Gastrocnemius medialis (tissue), 4 donors: ENCODE data around the gene ANKRD40. TPM values are rescaled to one million over a fixed set of nuclear protein-coding genes. Genes with fewer than 3 reads are reported as not detected.
A peak's percentile ranks its signal among the peaks of the same experiment; 100 is the strongest.

ENCODE experiments used
- ATAC-seq, 2 donors: fragments of 150-250 bp; one replicate each; pipeline ENCODE4 v1.9.1; 2016
- DNase-seq, 2 donors: peaks; one replicate each; pipeline ENCODE4 v3.0.0-alpha.2; 2019
- H3K27ac ChIP-seq, 4 donors: fragments of 200-600 bp; sonication (generic); 1 replicate in 1 of 4; 2 replicates in 3 of 4; pipeline ENCODE4 v1.5.1; 2016 to 2018; ENCODE audit warnings: mild to moderate bottlenecking in 2 of 4, moderate library complexity in 1 of 4
- H3K27me3 ChIP-seq, 3 donors: fragments of 200-600 bp; sonication (generic) in 2 of 3; 1 replicate in 1 of 3; 2 replicates in 2 of 3; pipeline versions ENCODE4 v1.5.1 to v1.6.0; 2016 to 2019; ENCODE audit warnings: mild to moderate bottlenecking in 1 of 3, moderate library complexity in 1 of 3
- H3K36me3 ChIP-seq, 2 donors: fragments of 200-600 bp; sonication (generic) in 1 of 2; one replicate each; pipeline ENCODE4 v1.5.1; 2017 to 2018
- H3K4me1 ChIP-seq, 2 donors: fragments of 200-600 bp; sonication (generic) in 1 of 2; one replicate each; pipeline ENCODE4 v1.5.1; 2016 to 2017; ENCODE audit warnings: mild to moderate bottlenecking in 2 of 2
- H3K4me3 ChIP-seq, 4 donors: fragments of 200-600 bp; sonication (generic) in 3 of 4; 1 replicate in 1 of 4; 2 replicates in 3 of 4; pipeline ENCODE4 v1.5.1; 2016 to 2019; ENCODE audit warnings: mild to moderate bottlenecking in 2 of 4
- H3K9me3 ChIP-seq, 3 donors: fragments of 200-600 bp; sonication (generic) in 2 of 3; 1 replicate in 1 of 3; 2 replicates in 2 of 3; pipeline ENCODE4 v1.5.1; 2016 to 2019
- POLR2A ChIP-seq, 2 donors: fragments of 450-650 bp; IDR thresholded peaks; one replicate each; pipeline ENCODE4 v1.6.1; 2017; ENCODE audit warnings: antibody characterized with exemption in 2 of 2, mild to moderate bottlenecking in 2 of 2, moderate library complexity in 2 of 2
- in situ Hi-C, 4 donors: fragments of 200-750 bp; cut with MboI; loops; one replicate each; pipeline versions ENCODE4 v1.15.0 to v1.8.0; 2017; ENCODE audit warnings: low sequenced_read_pairs in 4 of 4
- intact Hi-C: fragments of 100-400 bp; cut with DNase I; formaldehyde crosslinking; loops from one replicate; pipeline ENCODE4 v1.15.1; 2023; ENCODE audit warnings: low total_unique reads
- total RNA-seq, 4 donors: library from RNA; depleted of rRNA; stranded (reverse); fragments of >200 nt; gene quantifications; one replicate each; pipeline versions ENCODE4 v1.1.0 to v1.2.3, GENCODE V29; 2016
- TF ChIP-seq, protein P1 (sequence below), 5 experiments: fragments of 450-650 bp in 3 of 5; fragments of 200-600 bp in 2 of 5; sonication (generic) in 2 of 5; IDR thresholded peaks in 4 of 5; conservative IDR thresholded peaks in 1 of 5; 1 replicate in 4 of 5; 2 replicates in 1 of 5; pipeline ENCODE4 v1.5.1; 2016 to 2019; ENCODE audit warnings: antibody characterized with exemption in 5 of 5, mild to moderate bottlenecking in 3 of 5, moderate library complexity in 3 of 5

The ANKRD40 gene, protein sequence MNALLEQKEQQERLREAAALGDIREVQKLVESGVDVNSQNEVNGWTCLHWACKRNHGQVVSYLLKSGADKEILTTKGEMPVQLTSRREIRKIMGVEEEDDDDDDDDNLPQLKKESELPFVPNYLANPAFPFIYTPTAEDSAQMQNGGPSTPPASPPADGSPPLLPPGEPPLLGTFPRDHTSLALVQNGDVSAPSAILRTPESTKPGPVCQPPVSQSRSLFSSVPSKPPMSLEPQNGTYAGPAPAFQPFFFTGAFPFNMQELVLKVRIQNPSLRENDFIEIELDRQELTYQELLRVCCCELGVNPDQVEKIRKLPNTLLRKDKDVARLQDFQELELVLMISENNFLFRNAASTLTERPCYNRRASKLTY
- 100 to 1,000 TPM in 3 of 4 donors, 10 to 100 TPM in 1; 97.3 to 135 (median 112) TPM for total RNA-seq

DNA sequence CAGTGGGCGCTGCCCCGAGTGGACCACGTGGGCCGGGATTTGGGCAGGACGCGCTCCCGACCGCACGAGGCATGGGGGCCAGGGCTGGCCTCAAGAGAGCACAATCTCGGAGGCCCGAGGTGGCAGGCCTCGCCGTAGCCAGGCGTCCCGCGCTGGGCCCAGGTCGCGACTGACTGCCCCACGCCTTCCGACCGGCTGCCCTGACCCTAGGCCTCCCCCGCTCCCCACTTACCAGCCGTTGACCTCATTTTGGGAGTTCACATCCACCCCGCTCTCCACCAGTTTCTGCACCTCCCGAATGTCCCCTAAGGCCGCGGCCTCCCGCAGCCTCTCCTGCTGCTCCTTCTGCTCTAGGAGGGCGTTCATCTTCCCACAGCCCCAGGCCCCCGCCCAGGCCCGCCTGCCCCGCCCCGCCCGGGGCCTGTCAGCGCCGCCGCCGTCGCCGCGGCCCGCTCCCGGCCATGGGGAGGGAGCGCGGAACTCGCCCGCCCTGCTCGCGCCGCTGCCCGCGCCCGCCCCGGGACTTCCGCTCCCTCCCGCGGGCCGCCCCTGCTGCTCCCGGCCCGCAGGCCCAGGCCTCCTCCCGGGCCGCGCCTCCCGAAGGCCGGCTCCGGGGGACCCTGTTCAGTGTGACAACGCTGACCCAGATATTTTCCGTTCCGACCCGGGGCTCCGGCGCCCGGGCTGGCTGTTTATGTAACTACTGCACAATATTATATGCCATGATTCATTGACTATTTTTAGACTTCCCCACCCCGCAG, at the start of gene ANKRD40:
Gene ANKRD40, minus strand, starts transcription at position 626 of the 761 bp plus-strand sequence. Its CDS starts 260 bp downstream, at position 366.
- TF ChIP-seq POLR2A (IDR thresholded peaks at IDR 0.05): peak; percentile 87 to 88
- TF ChIP-seq, protein P1, sequence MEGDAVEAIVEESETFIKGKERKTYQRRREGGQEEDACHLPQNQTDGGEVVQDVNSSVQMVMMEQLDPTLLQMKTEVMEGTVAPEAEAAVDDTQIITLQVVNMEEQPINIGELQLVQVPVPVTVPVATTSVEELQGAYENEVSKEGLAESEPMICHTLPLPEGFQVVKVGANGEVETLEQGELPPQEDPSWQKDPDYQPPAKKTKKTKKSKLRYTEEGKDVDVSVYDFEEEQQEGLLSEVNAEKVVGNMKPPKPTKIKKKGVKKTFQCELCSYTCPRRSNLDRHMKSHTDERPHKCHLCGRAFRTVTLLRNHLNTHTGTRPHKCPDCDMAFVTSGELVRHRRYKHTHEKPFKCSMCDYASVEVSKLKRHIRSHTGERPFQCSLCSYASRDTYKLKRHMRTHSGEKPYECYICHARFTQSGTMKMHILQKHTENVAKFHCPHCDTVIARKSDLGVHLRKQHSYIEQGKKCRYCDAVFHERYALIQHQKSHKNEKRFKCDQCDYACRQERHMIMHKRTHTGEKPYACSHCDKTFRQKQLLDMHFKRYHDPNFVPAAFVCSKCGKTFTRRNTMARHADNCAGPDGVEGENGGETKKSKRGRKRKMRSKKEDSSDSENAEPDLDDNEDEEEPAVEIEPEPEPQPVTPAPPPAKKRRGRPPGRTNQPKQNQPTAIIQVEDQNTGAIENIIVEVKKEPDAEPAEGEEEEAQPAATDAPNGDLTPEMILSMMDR (IDR thresholded peaks at IDR 0.05 in 4 of 5, conservative IDR thresholded peaks at IDR 0.05 in 1 of 5): peak in 2 of 5 experiments; percentile 10 to 26
- Histone ChIP-seq H3K4me1 (peaks cover 42 to 43% of the 10 kb centered on the region in 2 donors), H3K27me3 (no peaks in the 10 kb centered on the region), H3K36me3 (no peaks in the 10 kb centered on the region), H3K4me3 (peak within 1 kb of the TSS; percentile 64 to 83 (median 76)), H3K9me3 (no peaks in the 10 kb centered on the region), H3K27ac (peak within 1 kb of the TSS; percentile 90 to 97 (median 96))
- intact Hi-C loops (loop anchor here (1.0 to 10.0 kb wide), 5 partner anchors 12 to 1515 kb away; partner anchors contain the start of gene LUC7L3), in situ Hi-C loops (loop anchor here in 1 of 4 donors (10.0 to 25.0 kb wide), 2 partner anchors 223 to 920 kb away; partner anchors contain the start of gene KAT7)
- peak; percentile 94 to 95 for ATAC-seq
- peak; percentile 90 to 93 for DNase-seq

DNA sequence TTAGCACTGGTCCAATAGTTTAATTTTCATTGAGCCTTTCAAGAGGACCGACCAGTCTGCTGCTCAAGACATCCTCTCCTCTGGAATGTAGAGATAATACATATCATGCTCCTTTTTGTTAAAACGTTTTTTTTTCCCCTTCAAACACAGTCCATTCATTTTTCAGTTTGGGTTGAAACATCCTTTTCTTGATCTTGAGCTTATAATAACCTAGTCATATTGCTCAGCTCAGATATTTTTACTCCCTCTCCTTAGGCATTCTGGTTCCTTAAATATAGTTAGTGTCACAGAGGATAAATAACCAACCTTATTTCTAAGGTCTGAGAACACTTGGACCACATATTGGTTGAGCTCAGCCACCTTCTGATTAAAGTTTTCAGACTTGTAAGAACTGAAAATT, 46.8 kb upstream of the ANKRD40 start:
- peaks cover 0 to 47% of the 10 kb centered on the region in 2 donors for H3K36me3 ChIP-seq
- in situ Hi-C loops: no loop called here

DNA sequence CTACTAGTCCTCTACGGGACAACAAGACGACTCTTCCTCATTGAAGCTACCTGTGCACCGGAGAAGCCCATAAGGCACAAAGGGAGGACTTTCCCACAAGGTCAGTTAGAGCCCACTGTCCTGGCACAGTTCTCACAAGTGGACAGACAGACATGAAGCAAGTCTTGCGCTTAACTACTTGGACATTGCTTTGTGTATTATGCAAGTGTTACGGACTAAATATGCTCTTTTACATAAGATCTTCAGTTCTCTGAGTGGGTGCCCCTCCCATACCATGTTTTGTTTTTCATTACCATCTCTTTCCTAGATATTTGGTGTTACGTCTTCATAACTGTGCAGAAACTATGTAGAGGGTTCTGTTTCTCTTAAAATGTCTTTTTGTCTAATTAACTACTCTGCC, 41.5 kb upstream of the ANKRD40 start:
- ATAC-seq (no peak), DNase-seq (no peak)
- H3K36me3 ChIP-seq: peaks cover 0 to 90% of the 10 kb centered on the region in 2 donors
- no peaks in the 10 kb centered on the region for H3K4me1 ChIP-seq
- no peak overlapping the region for H3K27ac ChIP-seq
- no peak overlapping the region for H3K4me3 ChIP-seq
- intact Hi-C loops: no loop called here
- no peak for TF ChIP-seq POLR2A (IDR thresholded peaks at IDR 0.05)
- TF ChIP-seq, protein P1 (IDR thresholded peaks at IDR 0.05 in 4 of 5, conservative IDR thresholded peaks at IDR 0.05 in 1 of 5): no peak
- no peaks in the 10 kb centered on the region for H3K27me3 ChIP-seq
- no peaks in the 10 kb centered on the region for H3K9me3 ChIP-seq
- in situ Hi-C loops: no loop called here

More for the DNA sequence above, 46.8 kb upstream of the ANKRD40 start:
- no peak for TF ChIP-seq POLR2A (IDR thresholded peaks at IDR 0.05)
- TF ChIP-seq, protein P1 (IDR thresholded peaks at IDR 0.05 in 4 of 5, conservative IDR thresholded peaks at IDR 0.05 in 1 of 5): no peak
- intact Hi-C loops: no loop called here
- DNase-seq: no peak
- Histone ChIP-seq H3K27me3 (no peaks in the 10 kb centered on the region), H3K4me1 (no peaks in the 10 kb centered on the region), H3K4me3 (no peak overlapping the region), H3K9me3 (no peaks in the 10 kb centered on the region), H3K27ac (no peak overlapping the region)
- no peak for ATAC-seq

DNA sequence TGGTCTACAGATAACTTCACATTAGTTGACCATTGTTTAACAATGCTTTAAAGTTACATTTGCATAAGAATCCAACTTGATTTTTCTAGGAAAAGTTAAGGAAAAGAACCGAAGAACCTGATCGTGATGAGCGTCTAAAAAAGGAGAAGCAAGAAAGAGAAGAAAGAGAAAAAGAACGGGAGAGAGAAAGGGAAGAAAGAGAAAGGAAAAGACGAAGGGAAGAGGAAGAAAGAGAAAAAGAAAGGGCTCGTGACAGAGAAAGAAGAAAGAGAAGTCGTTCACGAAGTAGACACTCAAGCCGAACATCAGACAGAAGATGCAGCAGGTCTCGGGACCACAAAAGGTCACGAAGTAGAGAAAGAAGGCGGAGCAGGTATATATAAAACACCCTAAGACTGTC, 37.9 kb upstream of the ANKRD40 start:
- H3K4me1 ChIP-seq: no peaks in the 10 kb centered on the region
- H3K27ac ChIP-seq: no peak overlapping the region
- TF ChIP-seq, protein P1 (IDR thresholded peaks at IDR 0.05 in 4 of 5, conservative IDR thresholded peaks at IDR 0.05 in 1 of 5): no peak
- no peak for TF ChIP-seq POLR2A (IDR thresholded peaks at IDR 0.05)
- no peaks in the 10 kb centered on the region for H3K9me3 ChIP-seq
- no peak overlapping the region for H3K4me3 ChIP-seq
- intact Hi-C loops: no loop called here
- H3K36me3 ChIP-seq: peaks cover 0 to 100% of the 10 kb centered on the region in 2 donors
- DNase-seq: no peak
- no peaks in the 10 kb centered on the region for H3K27me3 ChIP-seq
- ATAC-seq: no peak
- in situ Hi-C loops: no loop called here
